Peyer's patch (tissue), 4 donors: ENCODE results near the gene NPDC1. TPM values are rescaled to one million over a fixed set of nuclear protein-coding genes. Genes with fewer than 3 reads are reported as not detected.

Experiments
- DNase-seq, 3 donors: peaks; one replicate each; pipeline ENCODE4 v3.0.0-alpha.2; 2017 to 2019
- H3K27ac ChIP-seq, 4 donors: fragments of 200-600 bp; sonication (generic); one replicate each; pipeline ENCODE4 v1.5.1; 2016 to 2019
- H3K27me3 ChIP-seq, 2 donors: fragments of 200-600 bp; sonication (generic); one replicate each; pipeline ENCODE4 v1.5.1; 2019
- H3K36me3 ChIP-seq, 3 donors: fragments of 200-600 bp; sonication (generic); one replicate each; pipeline ENCODE4 v1.5.1; 2016 to 2019
- H3K4me1 ChIP-seq, 4 donors: fragments of 200-600 bp; sonication (generic); one replicate each; pipeline ENCODE4 v1.5.1; 2016 to 2019
- H3K4me3 ChIP-seq, 4 donors: fragments of 200-600 bp; sonication (generic); 1 replicate in 3 of 4; 2 replicates in 1 of 4; pipeline ENCODE4 v1.5.1; 2016 to 2019; ENCODE audit warnings: mild to moderate bottlenecking in 1 of 4
- H3K9me3 ChIP-seq, 4 donors: fragments of 200-600 bp; sonication (generic); one replicate each; pipeline ENCODE4 v1.5.1; 2016 to 2019; ENCODE audit warnings: mild to moderate bottlenecking in 1 of 4
- POLR2A ChIP-seq, 2 donors: fragments of 450-650 bp; IDR thresholded peaks; one replicate each; pipeline ENCODE4 v1.5.1; 2017; ENCODE audit warnings: antibody characterized with exemption in 2 of 2, mild to moderate bottlenecking in 2 of 2, moderate library complexity in 2 of 2
- total RNA-seq, 4 donors: library from RNA; depleted of rRNA; stranded (reverse); fragments of >200 nt; gene quantifications; one replicate each; pipeline ENCODE4 v1.1.0, GENCODE V29; 2016
- TF ChIP-seq, protein P1 (sequence below), 6 experiments: fragments of 450-650 bp in 4 of 6; fragments of 200-600 bp in 2 of 6; sonication (generic) in 1 of 6; IDR thresholded peaks; one replicate each; pipeline ENCODE4 v1.5.1; 2017 to 2019; ENCODE audit warnings: antibody characterized with exemption in 6 of 6, mild to moderate bottlenecking in 3 of 6, moderate library complexity in 1 of 6

Gene NPDC1
- total RNA-seq, 4 donors from 2014 or later, result 54.2 to 106 (median 83.8) TPM

DNA sequence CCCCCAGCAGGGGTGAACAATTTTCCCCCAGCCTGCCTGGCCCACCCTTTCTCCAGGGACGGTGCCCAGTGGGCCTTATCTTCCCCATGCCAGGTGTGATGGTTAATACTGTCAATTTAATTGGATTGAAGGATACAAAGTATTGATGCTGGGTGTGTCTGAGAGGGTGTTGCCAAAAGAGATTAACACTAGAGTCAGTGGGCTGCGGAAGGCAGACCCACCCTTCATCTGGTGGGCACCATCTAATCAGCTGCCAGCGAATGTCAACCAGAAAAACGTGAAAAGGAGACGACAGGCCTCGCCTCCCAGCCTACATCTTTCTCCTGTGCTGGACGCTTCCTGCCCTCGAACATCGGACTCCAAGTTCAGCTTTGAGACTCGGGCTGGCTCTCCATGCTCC lies 8.5 kb downstream of the NPDC1 start:
- TF ChIP-seq, protein P1, sequence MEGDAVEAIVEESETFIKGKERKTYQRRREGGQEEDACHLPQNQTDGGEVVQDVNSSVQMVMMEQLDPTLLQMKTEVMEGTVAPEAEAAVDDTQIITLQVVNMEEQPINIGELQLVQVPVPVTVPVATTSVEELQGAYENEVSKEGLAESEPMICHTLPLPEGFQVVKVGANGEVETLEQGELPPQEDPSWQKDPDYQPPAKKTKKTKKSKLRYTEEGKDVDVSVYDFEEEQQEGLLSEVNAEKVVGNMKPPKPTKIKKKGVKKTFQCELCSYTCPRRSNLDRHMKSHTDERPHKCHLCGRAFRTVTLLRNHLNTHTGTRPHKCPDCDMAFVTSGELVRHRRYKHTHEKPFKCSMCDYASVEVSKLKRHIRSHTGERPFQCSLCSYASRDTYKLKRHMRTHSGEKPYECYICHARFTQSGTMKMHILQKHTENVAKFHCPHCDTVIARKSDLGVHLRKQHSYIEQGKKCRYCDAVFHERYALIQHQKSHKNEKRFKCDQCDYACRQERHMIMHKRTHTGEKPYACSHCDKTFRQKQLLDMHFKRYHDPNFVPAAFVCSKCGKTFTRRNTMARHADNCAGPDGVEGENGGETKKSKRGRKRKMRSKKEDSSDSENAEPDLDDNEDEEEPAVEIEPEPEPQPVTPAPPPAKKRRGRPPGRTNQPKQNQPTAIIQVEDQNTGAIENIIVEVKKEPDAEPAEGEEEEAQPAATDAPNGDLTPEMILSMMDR (IDR thresholded peaks at IDR 0.05), result no peak
- no peak for TF ChIP-seq POLR2A (IDR thresholded peaks at IDR 0.05)
- no peak overlapping the region for H3K27ac ChIP-seq
- H3K36me3 ChIP-seq, result peaks cover 0 to 13% (median 0%) of the 10 kb centered on the region in 3 donors
- H3K27me3 ChIP-seq, result no peaks in the 10 kb centered on the region
- no peaks in the 10 kb centered on the region for H3K9me3 ChIP-seq
- no peak for DNase-seq
- peaks cover 0 to 16% (median 12%) of the 10 kb centered on the region in 4 donors for H3K4me1 ChIP-seq
- H3K4me3 ChIP-seq, result no peak overlapping the region

DNA sequence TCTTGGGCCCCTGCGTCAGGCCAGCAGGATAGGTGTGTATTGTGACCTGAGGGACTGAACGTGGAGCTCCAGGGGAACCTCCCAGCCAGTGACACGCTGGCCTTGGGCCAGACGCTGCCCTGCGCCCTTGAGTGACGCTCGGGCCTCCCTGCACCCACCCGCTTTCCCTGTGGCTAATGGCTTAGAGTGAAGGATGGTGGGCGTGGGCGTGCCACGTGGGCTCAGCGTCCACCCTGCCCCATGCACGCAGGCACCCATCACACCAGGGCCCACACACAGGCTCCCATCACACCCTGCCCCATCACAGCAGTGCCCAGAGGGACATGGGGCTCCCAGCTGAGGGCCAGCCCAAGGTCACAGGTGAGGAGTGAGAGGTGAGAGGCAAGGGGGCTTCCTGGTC lies 8.9 kb downstream of the NPDC1 start:
- Histone ChIP-seq H3K27ac (no peak overlapping the region), H3K9me3 (no peaks in the 10 kb centered on the region), H3K36me3 (peaks cover 0 to 13% (median 0%) of the 10 kb centered on the region in 3 donors), H3K4me1 (peaks cover under 1 to 20% (median 15%) of the 10 kb centered on the region in 4 donors), H3K27me3 (no peaks in the 10 kb centered on the region), H3K4me3 (no peak overlapping the region)
- no peak for TF ChIP-seq POLR2A (IDR thresholded peaks at IDR 0.05)
- TF ChIP-seq, protein P1 (IDR thresholded peaks at IDR 0.05), result no peak
- DNase-seq, result no peak

DNA sequence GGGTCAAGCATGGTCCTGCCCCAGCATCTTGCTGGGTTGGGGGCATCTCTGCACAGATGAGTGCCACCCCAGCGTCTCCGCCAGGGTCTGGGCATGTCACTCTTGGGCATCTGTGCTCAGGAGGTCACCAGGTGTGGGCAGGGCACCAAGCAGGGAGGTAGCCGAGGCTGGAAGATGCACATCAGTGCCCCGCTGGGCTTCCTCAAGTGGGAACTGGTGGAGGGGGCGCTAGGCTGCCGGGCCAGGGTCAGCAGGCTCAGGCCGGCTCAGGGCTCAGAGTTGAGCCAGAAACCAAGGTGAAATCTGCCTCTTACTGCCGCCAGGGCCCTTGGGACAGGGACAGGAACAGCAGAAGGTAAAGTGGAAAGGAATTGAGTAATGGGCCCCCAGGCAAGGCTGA lies 10.0 kb downstream of the NPDC1 start:
- no peaks in the 10 kb centered on the region for H3K9me3 ChIP-seq
- H3K4me3 ChIP-seq, result no peak overlapping the region
- peaks cover 0 to 13% (median 0%) of the 10 kb centered on the region in 3 donors for H3K36me3 ChIP-seq
- TF ChIP-seq, protein P1 (IDR thresholded peaks at IDR 0.05), result no peak
- TF ChIP-seq POLR2A (IDR thresholded peaks at IDR 0.05), result no peak
- no peaks in the 10 kb centered on the region for H3K27me3 ChIP-seq
- no peak overlapping the region for H3K27ac ChIP-seq
- DNase-seq, result no peak
- peaks cover 10 to 31% (median 25%) of the 10 kb centered on the region in 4 donors for H3K4me1 ChIP-seq

DNA sequence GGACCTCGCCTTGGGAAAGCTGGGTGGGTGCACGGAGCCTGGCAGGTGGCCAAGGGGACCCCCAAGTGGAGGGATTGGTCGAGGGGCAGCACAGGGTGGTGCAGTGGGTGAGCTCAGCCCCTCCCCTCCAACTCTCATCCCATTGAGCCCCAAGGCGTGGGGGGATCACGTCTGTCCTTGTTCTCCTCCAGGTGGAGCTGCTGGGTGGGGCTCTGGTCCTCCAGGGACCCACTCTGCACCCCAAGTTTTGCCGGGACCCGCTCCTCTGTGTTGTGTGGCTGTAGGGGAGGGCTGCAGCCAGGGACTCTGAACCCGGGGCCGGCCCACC lies 10.5 kb downstream of the NPDC1 start:
- H3K27ac ChIP-seq, result no peak overlapping the region
- DNase-seq, result no peak
- H3K4me3 ChIP-seq, result no peak overlapping the region

DNA sequence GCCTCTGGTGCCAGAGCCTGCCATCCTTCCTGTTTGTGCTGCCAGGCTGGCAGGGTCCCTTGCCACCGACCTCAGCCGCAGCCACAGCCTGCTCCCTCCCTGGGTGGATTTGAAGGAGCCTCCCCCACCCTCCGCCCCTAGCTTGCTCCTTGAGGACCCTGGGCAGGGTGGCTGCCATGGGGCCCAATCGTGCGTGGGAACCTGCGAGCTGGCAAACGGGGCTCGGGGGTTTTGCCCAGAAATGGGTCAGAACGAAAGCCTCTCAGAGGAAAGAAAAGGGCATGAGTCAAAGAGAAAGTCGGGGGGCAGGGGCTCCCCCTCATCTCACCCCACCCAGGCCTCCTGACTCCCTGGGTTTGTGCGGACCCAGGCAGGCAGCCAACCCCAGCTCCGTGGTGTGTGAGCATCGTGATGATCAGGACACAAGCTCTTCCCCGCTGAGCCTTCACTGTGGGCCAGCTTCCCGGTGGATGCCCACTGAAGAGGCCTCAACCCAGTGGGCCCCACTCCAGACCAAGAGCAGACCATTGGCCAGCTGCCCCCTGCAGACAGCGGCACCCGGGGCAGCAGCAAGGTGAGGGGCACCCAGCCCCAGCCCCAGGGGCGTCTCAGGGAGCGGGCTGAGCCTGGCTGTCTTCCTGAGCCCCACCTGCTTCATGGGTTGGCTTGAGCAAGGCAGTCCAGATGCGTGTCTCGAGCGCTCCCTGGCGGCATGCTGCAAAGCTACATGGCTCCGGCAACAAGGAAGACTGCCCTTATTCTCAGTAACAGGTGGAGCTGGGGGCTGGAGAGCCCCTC lies 11.1 kb downstream of the NPDC1 start:
- Histone ChIP-seq H3K9me3 (no peaks in the 10 kb centered on the region), H3K36me3 (peaks cover 0 to 7% (median 0%) of the 10 kb centered on the region in 3 donors), H3K27ac (peak overlapping the region in 3 of 4 donors; percentile 23 to 68 (median 25)), H3K27me3 (no peaks in the 10 kb centered on the region), H3K4me1 (peaks cover 10 to 40% (median 35%) of the 10 kb centered on the region in 4 donors), H3K4me3 (peak overlapping the region in 2 of 4 donors; percentile 10 to 22)
- peak; percentile 79 to 92 (median 90) for DNase-seq
- no peak for TF ChIP-seq POLR2A (IDR thresholded peaks at IDR 0.05)
- TF ChIP-seq, protein P1 (IDR thresholded peaks at IDR 0.05), result peak; percentile 85 to 96 (median 92)

More for the DNA sequence above, 10.5 kb downstream of the NPDC1 start:
- no peaks in the 10 kb centered on the region for H3K9me3 ChIP-seq
- H3K4me1 ChIP-seq, result peaks cover 10 to 36% (median 29%) of the 10 kb centered on the region in 4 donors
- TF ChIP-seq, protein P1 (IDR thresholded peaks at IDR 0.05), result no peak
- no peak for TF ChIP-seq POLR2A (IDR thresholded peaks at IDR 0.05)
- H3K36me3 ChIP-seq, result peaks cover 0 to 13% (median 0%) of the 10 kb centered on the region in 3 donors
- no peaks in the 10 kb centered on the region for H3K27me3 ChIP-seq
